ENCODE data around the gene CCL1. TPM values are rescaled to one million over a fixed set of nuclear protein-coding genes. Genes with fewer than 3 reads are reported as not detected.

The CCL1 gene
- total and polyA plus RNA-seq, 9 of the 15 experiments (the other 6 are each of a cell fraction or from before 2014, with no cell fraction given): 0.45 TPM; not detected in 8

DNA sequence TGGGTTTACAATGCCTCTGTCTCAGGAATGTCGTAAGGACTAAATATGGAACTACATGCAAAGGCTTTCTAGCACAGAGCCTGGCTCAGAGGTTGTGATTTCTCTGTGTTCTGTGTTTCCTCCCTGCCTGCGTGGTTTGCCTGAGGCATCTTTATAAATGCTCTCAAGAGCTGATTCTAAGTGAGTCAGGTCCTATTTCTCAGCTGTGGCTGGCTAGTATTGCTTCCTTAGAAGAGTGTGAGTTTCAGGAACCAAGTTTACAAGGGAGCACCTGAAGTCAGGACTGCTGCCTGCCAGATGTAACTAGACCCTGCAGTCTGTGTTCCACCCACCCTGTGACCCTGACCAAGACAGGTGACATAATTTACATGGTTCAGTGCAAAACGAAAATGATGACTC lies 8.0 kb upstream of the CCL1 start:
- DNase-seq (ENCODE audit: extremely low read depth in 1 of 4, low spot score in 3 of 4) (no peak), ATAC-seq (no peak), FAIRE-seq (no peak)
- BruUV-seq (replicated peaks): no TSS peak
- no peak overlapping the region for H3K27ac ChIP-seq (ENCODE audit: extremely low read depth, low read depth, low read length)
- H2AFZ ChIP-seq (ENCODE audit: low read depth, low read length): no peak overlapping the region
- no peaks in the 10 kb centered on the region; a peak in 1 of 5 replicates for H3K4me1 ChIP-seq (replicated peaks in 1 of 2; ENCODE audit: control insufficient read depth in 2 of 2, insufficient read depth in 2 of 2, low read length in 2 of 2)
- 0 out of 2 replicates have a peak, but pooled peaks have one; percentile 14 for TF ChIP-seq ATF3 (IDR thresholded peaks at IDR 0.05)
- TF ChIP-seq ATF3 (CRISPR knock-in tag; conservative IDR thresholded peaks at IDR 0.05): no peak
- TF ChIP-seq, protein P1, sequence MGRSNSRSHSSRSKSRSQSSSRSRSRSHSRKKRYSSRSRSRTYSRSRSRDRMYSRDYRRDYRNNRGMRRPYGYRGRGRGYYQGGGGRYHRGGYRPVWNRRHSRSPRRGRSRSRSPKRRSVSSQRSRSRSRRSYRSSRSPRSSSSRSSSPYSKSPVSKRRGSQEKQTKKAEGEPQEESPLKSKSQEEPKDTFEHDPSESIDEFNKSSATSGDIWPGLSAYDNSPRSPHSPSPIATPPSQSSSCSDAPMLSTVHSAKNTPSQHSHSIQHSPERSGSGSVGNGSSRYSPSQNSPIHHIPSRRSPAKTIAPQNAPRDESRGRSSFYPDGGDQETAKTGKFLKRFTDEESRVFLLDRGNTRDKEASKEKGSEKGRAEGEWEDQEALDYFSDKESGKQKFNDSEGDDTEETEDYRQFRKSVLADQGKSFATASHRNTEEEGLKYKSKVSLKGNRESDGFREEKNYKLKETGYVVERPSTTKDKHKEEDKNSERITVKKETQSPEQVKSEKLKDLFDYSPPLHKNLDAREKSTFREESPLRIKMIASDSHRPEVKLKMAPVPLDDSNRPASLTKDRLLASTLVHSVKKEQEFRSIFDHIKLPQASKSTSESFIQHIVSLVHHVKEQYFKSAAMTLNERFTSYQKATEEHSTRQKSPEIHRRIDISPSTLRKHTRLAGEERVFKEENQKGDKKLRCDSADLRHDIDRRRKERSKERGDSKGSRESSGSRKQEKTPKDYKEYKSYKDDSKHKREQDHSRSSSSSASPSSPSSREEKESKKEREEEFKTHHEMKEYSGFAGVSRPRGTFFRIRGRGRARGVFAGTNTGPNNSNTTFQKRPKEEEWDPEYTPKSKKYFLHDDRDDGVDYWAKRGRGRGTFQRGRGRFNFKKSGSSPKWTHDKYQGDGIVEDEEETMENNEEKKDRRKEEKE (IDR thresholded peaks at IDR 0.05; ENCODE audit: borderline replicate concordance in 1 of 2, control insufficient read depth in 1 of 2, low read depth in 2 of 2, low read length in 1 of 2): no peak
- H3K4me2 ChIP-seq (ENCODE audit: insufficient read depth, low read length): no peak overlapping the region
- no peak overlapping the region for H3K4me3 ChIP-seq
- no peaks in the 10 kb centered on the region for H3K9me1 ChIP-seq (ENCODE audit: control insufficient read depth, insufficient read depth, low read length)
- no peaks in the 10 kb centered on the region for H3K36me3 ChIP-seq (ENCODE audit: control insufficient read depth, insufficient read depth, low read length)
- H3K9me3 ChIP-seq (replicated peaks; ENCODE audit: control insufficient read depth, insufficient read depth, low read depth, low read length): no peaks in the 10 kb centered on the region
- in situ Hi-C loops (cut with MboI) (no loop called here), intact Hi-C loops (cut with micrococcal nuclease) (no loop called here)
- no peaks in the 10 kb centered on the region for H4K20me1 ChIP-seq (replicated peaks; ENCODE audit: control insufficient read depth, insufficient read depth, low read length)
- CTCF ChIA-PET (ENCODE audit: low intra/inter-chr PET ratio): no interaction called here
- WGBS (ENCODE audit: insufficient coverage, low coverage, missing lambda C conversion rate): 9% methylated on average over 3 of the region's 3 CpGs
- peaks cover 0 to 6% of the 10 kb centered on the region in 2 experiments; a peak in 2 of 5 replicates for H3K27me3 ChIP-seq (ENCODE audit: control insufficient read depth in 2 of 2, insufficient read depth in 2 of 2, low read length in 2 of 2)
- H3K9ac ChIP-seq (ENCODE audit: insufficient read depth in 1 of 2, low read depth in 2 of 2, low read length in 2 of 2): no peak overlapping the region
- POLR2A ChIA-PET: no interaction called here
- no peaks in the 10 kb centered on the region for H3K79me2 ChIP-seq (ENCODE audit: control insufficient read depth, insufficient read depth, low read length)

Measured in K562 (cell line).